SK-N-SH treated with all-trans-retinoic acid at 6 μM for 48 hours (cell line): ENCODE measurements around the gene SPECC1.

ENCODE experiments used
- ATAC-seq: fragments of 200-7000 bp; cut with Tn5 transposase; 3 replicates; pipeline ENCODE4 v1.9.1; 2020; ENCODE audit warnings: mild to moderate bottlenecking, moderate library complexity
- ARNTL ChIP-seq: fragments of 450-650 bp; formaldehyde crosslinking; IDR thresholded peaks from 2 replicates; pipeline ENCODE4 v1.5.0; 2020; ENCODE audit warnings: low read depth, mild to moderate bottlenecking, moderate library complexity, borderline replicate concordance
- BACH2 ChIP-seq: fragments of 250-450 bp; sonication (Bioruptor Pico); IDR thresholded peaks from 2 replicates; pipeline ENCODE4 v1.9.0; 2021; ENCODE audit warnings: mild to moderate bottlenecking, borderline replicate concordance
- CREB5 ChIP-seq: fragments of 250-450 bp; sonication (Bioruptor Pico); IDR thresholded peaks from 2 replicates; pipeline ENCODE4 v1.5.1; 2020; ENCODE audit warnings: low read depth, mild to moderate bottlenecking, moderate library complexity
- CSRNP3 ChIP-seq: fragments of 250-450 bp; sonication (Bioruptor Pico); IDR thresholded peaks from 2 replicates; pipeline ENCODE4 v1.5.1; 2021; ENCODE audit warnings: mild to moderate bottlenecking, moderate library complexity
- ESRRG ChIP-seq: fragments of 250-450 bp; sonication (Bioruptor Pico); IDR thresholded peaks from 2 replicates; pipeline ENCODE4 v1.6.1; 2021; ENCODE audit warnings: mild to moderate bottlenecking
- GLIS3 ChIP-seq: fragments of 250-450 bp; sonication (Bioruptor Pico); IDR thresholded peaks from 2 replicates; pipeline ENCODE4 v1.5.0; 2020; ENCODE audit warnings: mild to moderate bottlenecking, moderate library complexity
- OSR1 ChIP-seq: fragments of 250-450 bp; sonication (Bioruptor Pico); IDR thresholded peaks from 2 replicates; pipeline ENCODE4 v1.8.0; 2022; ENCODE audit warnings: moderate library complexity, mild to moderate bottlenecking, inconsistent platforms
- PATZ1 ChIP-seq: fragments of 250-450 bp; sonication (Bioruptor Pico); IDR thresholded peaks from 2 replicates; pipeline ENCODE4 v1.8.0; 2020; ENCODE audit warnings: mild to moderate bottlenecking, moderate library complexity, borderline replicate concordance
- POU6F1 ChIP-seq: fragments of 250-450 bp; sonication (Bioruptor Pico); IDR thresholded peaks from 2 replicates; pipeline ENCODE4 v1.8.0; 2021; ENCODE audit warnings: low read depth, mild to moderate bottlenecking, moderate library complexity, borderline replicate concordance
- PPARA ChIP-seq: fragments of 250-450 bp; sonication (Bioruptor Pico); IDR thresholded peaks from 2 replicates; pipeline ENCODE4 v1.5.0; 2020; ENCODE audit warnings: mild to moderate bottlenecking, borderline replicate concordance
- RARB ChIP-seq: fragments of 250-450 bp; sonication (Bioruptor Pico); IDR thresholded peaks from 2 replicates; pipeline ENCODE4 v1.8.0; 2021; ENCODE audit warnings: mild to moderate bottlenecking, moderate library complexity
- SNAI2 ChIP-seq: fragments of 250-450 bp; sonication (Bioruptor Pico); IDR thresholded peaks from 2 replicates; pipeline ENCODE4 v1.5.0; 2020; ENCODE audit warnings: mild to moderate bottlenecking, moderate library complexity
- TSHZ2 ChIP-seq: fragments of 250-450 bp; sonication (Bioruptor Pico); IDR thresholded peaks from 2 replicates; pipeline ENCODE4 v1.5.0; 2020; ENCODE audit warnings: mild to moderate bottlenecking, moderate library complexity
- ZC3H10 ChIP-seq: fragments of 250-450 bp; sonication (Bioruptor Pico); IDR thresholded peaks from 2 replicates; pipeline ENCODE4 v1.5.1; 2021; ENCODE audit warnings: mild to moderate bottlenecking, moderate library complexity
- ZNF565 ChIP-seq: fragments of 450-650 bp; formaldehyde crosslinking; conservative IDR thresholded peaks from 2 replicates; pipeline ENCODE4 v1.5.0; 2020; ENCODE audit warnings: low read depth, mild to moderate bottlenecking, moderate library complexity
- ZNF70 ChIP-seq: fragments of 450-650 bp; formaldehyde crosslinking; IDR thresholded peaks from 2 replicates; pipeline ENCODE4 v1.5.0; 2020; ENCODE audit warnings: mild to moderate bottlenecking, moderate library complexity
- ZNF8 ChIP-seq: fragments of 450-650 bp; formaldehyde crosslinking; IDR thresholded peaks from 2 replicates; pipeline ENCODE4 v1.5.0; 2020; ENCODE audit warnings: mild to moderate bottlenecking, moderate library complexity

The SPECC1 gene

GRCh38 chr17:20071824-20072691 lies 62.9 kb downstream of the SPECC1 start:
- no peak for ATAC-seq
- TF ChIP-seq SNAI2 (CRISPR knock-in tag) = no peak
- no peak for TF ChIP-seq GLIS3
- TF ChIP-seq RARB (CRISPR knock-in tag) = no peak
- TF ChIP-seq ZNF8 (CRISPR knock-in tag) = no peak
- TF ChIP-seq CREB5 (CRISPR knock-in tag) = no peak
- TF ChIP-seq ESRRG (CRISPR knock-in tag) = no peak
- TF ChIP-seq PATZ1 (CRISPR knock-in tag) = no peak
- TF ChIP-seq POU6F1 = no peak
- TF ChIP-seq OSR1 = no peak
- TF ChIP-seq ZC3H10 (CRISPR knock-in tag) = no peak
- no peak for TF ChIP-seq BACH2 (CRISPR knock-in tag)

- no peak for TF ChIP-seq TSHZ2 (CRISPR knock-in tag)
- TF ChIP-seq CSRNP3 = no peak
- no peak for TF ChIP-seq OSR1
- no peak for TF ChIP-seq PATZ1 (CRISPR knock-in tag)
- no peak for TF ChIP-seq ZNF565 (CRISPR knock-in tag)
- no peak for TF ChIP-seq PPARA (CRISPR knock-in tag)
- TF ChIP-seq, all 23 proteins: peak for 0
- ATAC-seq = no peak
Observed at GRCh38 chr17:20072692-20072992, 63.5 kb downstream of the SPECC1 start.

- TF ChIP-seq ZNF70 (CRISPR knock-in tag) (no peak), OSR1 (no peak), ARNTL (no peak)
- TF ChIP-seq, all 23 proteins: peak for 0
- no peak for ATAC-seq
Observed at GRCh38 chr17:20073055-20073979, 64.2 kb downstream of the SPECC1 start.
